AG04449 (cell line): ENCODE measurements around the gene EZR.

Experiments used
- CTCF ChIA-PET: fragments of 350-600 bp; formaldehyde crosslinking; extraction: SDS; loops from one replicate; lab custom pipeline; 2021; ENCODE audit warnings: antibody characterized with exemption; lab: Yijun Ruan, JAX
- POLR2A ChIA-PET: fragments of 400-600, 350-600 bp; formaldehyde crosslinking; extraction: SDS; loops from one replicate; lab custom pipeline; 2020; ENCODE audit warnings: antibody characterized with exemption, inconsistent platforms; lab: Yijun Ruan, JAX
- DNase-seq: peaks from one replicate; pipeline ENCODE4 v3.0.0-alpha.2; 2010; ENCODE audit warnings: low read depth, low spot score
- H3K4me3 ChIP-seq: 2 replicates; pipeline ENCODE4 v1.5.1; 2011; ENCODE audit warnings: low read depth, mild to moderate bottlenecking, control low read depth, low read length
- TF ChIP-seq, protein P1 (sequence below): IDR thresholded peaks from one replicate; pipeline ENCODE4 v1.5.1; 2011; ENCODE audit warnings: mild to moderate bottlenecking, moderate library complexity, low read length, control low read depth, inconsistent platforms; ENCODE audit not compliant: insufficient read depth; ENCODE audit errors: missing control alignments

Gene EZR

DNA sequence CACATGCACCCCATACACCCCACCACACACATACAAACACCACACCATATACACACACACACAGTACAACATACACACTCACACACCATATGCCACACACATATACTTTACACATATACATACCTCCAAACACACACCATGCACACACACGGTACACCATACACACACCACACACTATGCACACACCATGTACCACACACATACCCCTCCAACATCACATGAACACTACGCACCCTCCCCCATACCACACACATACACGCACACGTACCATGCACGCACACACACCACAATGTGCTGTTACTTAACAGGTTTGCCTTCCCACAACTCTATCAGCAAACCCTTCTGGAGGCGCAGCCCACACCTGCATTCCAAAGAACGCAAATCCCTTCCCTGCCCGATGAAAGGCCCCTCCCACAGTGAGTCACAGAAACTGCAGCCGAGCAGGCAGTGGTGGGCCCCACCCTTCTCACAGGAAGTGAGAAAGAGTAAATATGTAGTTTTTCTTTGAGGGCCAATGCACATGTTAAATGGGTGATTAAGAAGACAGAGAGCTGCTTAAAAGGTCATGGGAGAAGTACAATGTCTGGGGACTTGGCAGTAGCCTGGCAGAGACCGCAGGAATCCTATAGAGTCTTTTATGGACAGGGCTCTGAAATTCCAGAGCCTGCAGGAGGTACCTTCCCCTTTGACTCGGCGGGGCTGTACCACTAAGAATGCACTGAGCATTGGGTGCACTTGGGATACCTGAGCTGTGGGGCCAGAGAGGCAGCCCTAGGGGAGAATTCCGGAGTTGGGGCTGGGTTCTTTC lies 34.1 kb upstream of the EZR start:
- POLR2A ChIA-PET: interaction anchor here (0.6 to 1.2 kb wide), 2 partner anchors 10 to 17 kb away, joined by 3 to 4 read pairs; no protein-coding TSS in a partner anchor
- H3K4me3 ChIP-seq: no peak overlapping the region
- TF ChIP-seq, protein P1, sequence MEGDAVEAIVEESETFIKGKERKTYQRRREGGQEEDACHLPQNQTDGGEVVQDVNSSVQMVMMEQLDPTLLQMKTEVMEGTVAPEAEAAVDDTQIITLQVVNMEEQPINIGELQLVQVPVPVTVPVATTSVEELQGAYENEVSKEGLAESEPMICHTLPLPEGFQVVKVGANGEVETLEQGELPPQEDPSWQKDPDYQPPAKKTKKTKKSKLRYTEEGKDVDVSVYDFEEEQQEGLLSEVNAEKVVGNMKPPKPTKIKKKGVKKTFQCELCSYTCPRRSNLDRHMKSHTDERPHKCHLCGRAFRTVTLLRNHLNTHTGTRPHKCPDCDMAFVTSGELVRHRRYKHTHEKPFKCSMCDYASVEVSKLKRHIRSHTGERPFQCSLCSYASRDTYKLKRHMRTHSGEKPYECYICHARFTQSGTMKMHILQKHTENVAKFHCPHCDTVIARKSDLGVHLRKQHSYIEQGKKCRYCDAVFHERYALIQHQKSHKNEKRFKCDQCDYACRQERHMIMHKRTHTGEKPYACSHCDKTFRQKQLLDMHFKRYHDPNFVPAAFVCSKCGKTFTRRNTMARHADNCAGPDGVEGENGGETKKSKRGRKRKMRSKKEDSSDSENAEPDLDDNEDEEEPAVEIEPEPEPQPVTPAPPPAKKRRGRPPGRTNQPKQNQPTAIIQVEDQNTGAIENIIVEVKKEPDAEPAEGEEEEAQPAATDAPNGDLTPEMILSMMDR: no peak
- DNase-seq: peak; percentile 60
- CTCF ChIA-PET: interaction anchor here (1.8 kb wide), 1 partner anchor 16 kb away, joined by 5 read pairs; no protein-coding TSS in a partner anchor

DNA sequence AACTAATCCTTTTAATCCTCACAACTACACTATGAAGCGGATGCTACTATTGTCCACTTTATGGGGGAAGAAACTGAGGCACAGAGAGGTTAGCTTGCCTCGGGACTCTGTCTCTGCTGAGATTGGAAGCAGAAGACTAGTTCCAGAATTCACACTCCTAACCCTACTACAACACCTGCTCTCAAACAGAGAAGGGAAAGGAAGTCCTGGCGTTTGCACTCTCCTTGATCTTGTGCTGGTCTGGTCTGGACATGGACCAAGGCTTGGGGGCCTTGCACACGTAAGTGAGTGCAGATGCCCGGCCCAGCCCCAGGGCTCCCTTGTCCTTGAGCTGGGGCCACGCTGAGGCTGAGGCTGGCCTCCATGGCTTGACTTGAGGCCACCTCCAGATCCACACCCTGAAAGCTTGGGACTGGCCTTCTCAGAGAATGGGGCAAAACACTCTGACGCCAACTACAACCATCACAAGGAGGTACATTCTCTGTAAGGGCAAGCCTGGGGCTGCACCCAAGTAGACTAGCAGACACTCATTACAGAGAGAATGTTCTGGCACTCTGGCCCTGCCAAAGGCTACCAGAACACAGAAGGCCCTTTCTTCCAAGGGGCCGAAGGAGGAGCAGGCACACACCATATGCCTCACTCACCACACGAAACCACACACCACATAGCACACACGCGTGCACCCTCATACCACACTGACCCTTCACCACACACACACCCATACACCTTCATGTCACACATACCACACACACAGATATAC lies 33.3 kb upstream of the EZR start:
- no peak for DNase-seq
- POLR2A ChIA-PET: interaction anchor here (1.2 to 1.7 kb wide), 2 partner anchors 11 to 17 kb away, joined by 3 to 6 read pairs; no protein-coding TSS in a partner anchor
- CTCF ChIA-PET: interaction anchor here (1.0 kb wide), 1 partner anchor 147 kb away, joined by 3 read pairs; the partner anchor contains the start of gene RSPH3
- TF ChIP-seq, protein P1: no peak
- no peak overlapping the region for H3K4me3 ChIP-seq

DNA sequence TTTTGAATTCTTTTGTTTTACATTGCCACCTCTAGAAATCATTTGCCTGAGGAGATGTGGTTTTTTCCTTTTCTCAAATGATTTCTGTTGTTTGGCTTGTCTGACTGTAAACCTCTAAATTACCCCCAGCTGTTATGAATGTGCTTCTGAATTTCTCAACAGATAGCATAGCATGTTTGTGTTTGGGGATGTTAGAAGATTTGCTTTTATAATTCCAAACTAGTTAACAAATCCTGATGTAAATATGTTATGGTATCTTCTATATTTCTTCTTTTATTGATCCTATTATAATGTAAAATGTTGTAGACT lies 31.6 kb upstream of the EZR start:
- no peak for DNase-seq
- TF ChIP-seq, protein P1: no peak
- ChIA-PET POLR2A (interaction anchor here (1.7 kb wide), 1 partner anchor 13 kb away, joined by 6 read pairs; no protein-coding TSS in a partner anchor), CTCF (no interaction called here)
- H3K4me3 ChIP-seq: no peak overlapping the region

DNA sequence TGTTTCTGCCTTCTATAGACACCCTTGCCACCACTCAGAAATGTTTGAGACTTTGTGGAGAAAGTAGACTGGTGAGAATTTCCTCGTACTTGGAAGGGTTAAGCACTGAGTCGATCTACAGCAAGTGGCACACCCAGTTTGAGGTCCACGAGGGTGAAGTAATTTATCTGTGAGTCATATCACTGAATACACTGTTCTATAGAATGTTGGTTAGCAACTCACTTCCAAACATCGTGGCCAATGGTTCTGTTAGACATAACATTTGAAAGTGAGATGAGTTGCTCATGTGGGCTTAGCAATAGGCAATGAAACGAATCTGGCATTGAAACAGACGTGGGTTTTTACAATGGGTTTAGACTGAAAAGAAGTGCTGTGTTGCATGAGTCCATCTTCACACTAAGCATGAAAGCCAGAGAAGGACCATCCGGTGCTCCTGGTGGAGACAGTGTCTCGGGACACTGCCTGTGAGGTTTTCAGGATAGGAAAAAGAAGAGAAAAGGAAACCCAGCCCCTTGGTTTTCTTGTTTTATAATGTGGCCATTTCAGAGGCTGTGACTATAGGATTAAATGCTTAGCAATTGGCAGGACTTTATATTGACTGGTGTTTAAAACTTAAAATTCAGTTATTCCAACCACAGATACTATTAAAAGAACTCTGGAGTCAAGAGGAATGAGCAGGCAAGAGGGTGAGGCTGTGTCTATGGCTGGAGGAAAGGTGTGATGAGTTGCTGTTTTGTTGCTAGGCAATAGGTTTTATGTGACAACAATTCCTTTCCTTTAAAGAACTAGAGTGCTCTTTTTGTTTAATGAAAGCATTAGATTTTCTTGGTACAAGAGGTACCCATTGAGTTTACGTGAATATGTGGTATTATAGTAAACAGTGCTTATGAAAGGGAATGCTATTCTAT lies 31.0 kb upstream of the EZR start:
- ChIA-PET CTCF (no interaction called here), POLR2A (no interaction called here)
- peak; percentile 90 for DNase-seq
- TF ChIP-seq, protein P1: no peak
- peak overlapping the region; percentile 16; the same call in 1 of the 2 replicates for H3K4me3 ChIP-seq

DNA sequence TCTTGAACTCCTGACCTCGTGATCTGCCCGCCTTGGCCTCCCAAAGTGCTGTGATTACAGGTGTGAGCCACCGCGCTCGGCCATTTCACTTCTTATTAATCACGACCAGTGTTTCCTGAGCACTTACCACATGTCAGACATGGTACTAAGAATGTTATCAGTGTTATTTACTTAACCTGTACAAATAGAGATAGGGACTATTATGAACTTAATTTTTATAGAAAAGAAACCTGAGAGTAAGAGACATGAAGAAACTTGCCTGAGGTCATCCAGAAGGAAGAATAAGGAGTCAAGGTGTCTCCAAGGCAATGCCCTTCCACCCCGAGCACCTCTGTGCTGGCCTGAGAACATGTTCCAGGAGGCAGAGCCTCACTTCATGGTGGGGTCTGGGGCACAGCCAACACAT lies 29.3 kb upstream of the EZR start:
- POLR2A ChIA-PET: no interaction called here
- no peak for DNase-seq

More for the DNA sequence above, 29.3 kb upstream of the EZR start:
- H3K4me3 ChIP-seq: no peak overlapping the region
- TF ChIP-seq, protein P1: no peak
- CTCF ChIA-PET: no interaction called here
